Liver (tissue), 9 donors: ENCODE results near the gene AFM. TPM values are rescaled to one million over a fixed set of nuclear protein-coding genes. Genes with fewer than 3 reads are reported as not detected.

Experiments used
- DNase-seq: peaks from one replicate; pipeline ENCODE4 v3.0.0-alpha.2; 2017; ENCODE audit warnings: low spot score
- H3K27ac ChIP-seq, 2 donors: one replicate each; pipeline ENCODE4 v1.7.0; 2013; ENCODE audit warnings: inconsistent platforms in 2 of 2, low read length in 2 of 2, control low read depth in 1 of 2, low read depth in 1 of 2, mild to moderate bottlenecking in 1 of 2
- H3K27me3 ChIP-seq, 4 donors: one replicate each; pipeline versions ENCODE4 v1.6.1 to v1.7.0; 2013; ENCODE audit warnings: low read length in 3 of 4, inconsistent platforms in 1 of 4, mild to moderate bottlenecking in 1 of 4, moderate library complexity in 1 of 4; ENCODE audit not compliant: control insufficient read depth in 4 of 4, insufficient read depth in 4 of 4
- H3K36me3 ChIP-seq, 4 donors: one replicate each; pipeline versions ENCODE4 v1.6.1 to v1.7.0; 2013; ENCODE audit warnings: low read length in 3 of 4, mild to moderate bottlenecking in 3 of 4, low read depth in 1 of 4, moderate library complexity in 1 of 4; ENCODE audit not compliant: control insufficient read depth in 4 of 4, insufficient read depth in 3 of 4
- H3K4me1 ChIP-seq, 4 donors: one replicate each; pipeline versions ENCODE4 v1.6.1 to v1.7.0; 2013; ENCODE audit warnings: low read length in 3 of 4, mild to moderate bottlenecking in 3 of 4, moderate library complexity in 1 of 4; ENCODE audit not compliant: control insufficient read depth in 4 of 4, insufficient read depth in 4 of 4
- H3K4me3 ChIP-seq, 3 donors: one replicate each; pipeline versions ENCODE4 v1.6.1 to v1.7.0; 2013; ENCODE audit warnings: low read length in 3 of 3, control low read depth in 1 of 3, low read depth in 1 of 3, mild to moderate bottlenecking in 1 of 3
- H3K9ac ChIP-seq, 2 donors: one replicate each; pipeline ENCODE4 v1.7.0; 2013; ENCODE audit warnings: low read length in 2 of 2, mild to moderate bottlenecking in 2 of 2, moderate library complexity in 2 of 2, control low read depth in 1 of 2, low read depth in 1 of 2
- H3K9me3 ChIP-seq, 4 donors: one replicate each; pipeline versions ENCODE4 v1.6.1 to v1.7.0; 2013; ENCODE audit warnings: low read length in 3 of 4; ENCODE audit not compliant: control insufficient read depth in 4 of 4
- CTCF ChIP-seq: fragments of 150-350 bp; IDR thresholded peaks from 2 replicates; pipeline ENCODE4 v1.5.1; 2017; ENCODE audit warnings: improper control_type of control experiment, low read depth, low read length; ENCODE audit not compliant: missing input control
- EGR1 ChIP-seq, 2 donors: IDR thresholded peaks; 2 replicates each; pipeline ENCODE4 v1.6.1; 2016 to 2018; ENCODE audit warnings: antibody characterized with exemption in 2 of 2, low read depth in 2 of 2
- FOXA1 ChIP-seq: IDR thresholded peaks from 2 replicates; pipeline ENCODE4 v1.6.1; 2016; ENCODE audit warnings: antibody characterized with exemption
- FOXA2 ChIP-seq: IDR thresholded peaks from 2 replicates; pipeline ENCODE4 v1.6.1; 2016; ENCODE audit warnings: antibody characterized with exemption
- GABPA ChIP-seq, 2 donors: IDR thresholded peaks in 1 of 2; conservative IDR thresholded peaks in 1 of 2; 2 replicates each; pipeline ENCODE4 v1.6.1; 2016; ENCODE audit warnings: antibody characterized with exemption in 2 of 2, mild to moderate bottlenecking in 1 of 2, moderate library complexity in 1 of 2
- HNF4A ChIP-seq, 2 donors: conservative IDR thresholded peaks; 2 replicates each; pipeline ENCODE4 v1.6.1; 2016; ENCODE audit warnings: antibody characterized with exemption in 2 of 2, mild to moderate bottlenecking in 2 of 2
- HNF4G ChIP-seq: IDR thresholded peaks from 2 replicates; pipeline ENCODE4 v1.6.1; 2016; ENCODE audit warnings: antibody characterized with exemption
- NR2F2 ChIP-seq: IDR thresholded peaks from 2 replicates; pipeline ENCODE4 v1.6.1; 2016; ENCODE audit warnings: antibody characterized with exemption
- RAD21 ChIP-seq, 2 donors: IDR thresholded peaks; 2 replicates each; pipeline ENCODE4 v1.6.1; 2016; ENCODE audit warnings: antibody characterized with exemption in 2 of 2, mild to moderate bottlenecking in 2 of 2
- SP1 ChIP-seq: IDR thresholded peaks from 2 replicates; pipeline ENCODE4 v1.6.1; 2018; ENCODE audit warnings: antibody characterized with exemption, mild to moderate bottlenecking
- TAF1 ChIP-seq: conservative IDR thresholded peaks from 2 replicates; pipeline ENCODE4 v1.6.1; 2016; ENCODE audit warnings: antibody characterized with exemption, mild to moderate bottlenecking
- YY1 ChIP-seq: IDR thresholded peaks from 2 replicates; pipeline ENCODE4 v1.6.1; 2016; ENCODE audit warnings: antibody characterized with exemption, mild to moderate bottlenecking
- WGBS: extraction: QIAGEN DNeasy Blood & Tissue Kit; methylation state at CpG from one replicate; pipeline ENCODE4 v1.1.7; 2013; 5-methylcytosine and 5-hydroxymethylcytosine counted together
- polyA plus RNA-seq, 2 donors: library from polyadenylated mRNA; stranded (reverse) in 1 of 2; unstranded in 1 of 2; fragments of 200-250 nt in 1 of 2; fragments of >200 nt in 1 of 2; fragmentation: Nextera tagmentation in 1 of 2; extraction: Ambion mirVana in 1 of 2; gene quantifications; one replicate each; pipeline versions ENCODE4 v1.2.1 to v1.2.3, GENCODE V29; 2013 to 2015
- total RNA-seq, 2 donors: library from RNA; depleted of rRNA; stranded (reverse); fragments of >200 nt; gene quantifications; one replicate each; pipeline ENCODE4 v1.2.3, GENCODE V29; 2014
- TF ChIP-seq, protein P1 (sequence below): IDR thresholded peaks from 2 replicates; pipeline ENCODE4 v1.6.1; 2016; ENCODE audit warnings: antibody characterized with exemption
- TF ChIP-seq, protein P2 (sequence below): IDR thresholded peaks from 2 replicates; pipeline ENCODE4 v1.6.1; 2016; ENCODE audit warnings: antibody characterized with exemption
- TF ChIP-seq, protein P3 (sequence below): IDR thresholded peaks from 2 replicates; pipeline ENCODE4 v1.6.1; 2016; ENCODE audit warnings: antibody characterized with exemption, mild to moderate bottlenecking
- TF ChIP-seq, protein P4 (sequence below): IDR thresholded peaks from 2 replicates; pipeline ENCODE4 v1.6.1; 2016; ENCODE audit warnings: antibody characterized with exemption
- donor health status: healthy.
- donor health status: healthy.
- donor health status: healthy.
- donor health status: healthy.
- donor health status: healthy.

The AFM gene
- total and polyA plus RNA-seq, 4 donors, result 40.1 to 274 (median 164) TPM

DNA sequence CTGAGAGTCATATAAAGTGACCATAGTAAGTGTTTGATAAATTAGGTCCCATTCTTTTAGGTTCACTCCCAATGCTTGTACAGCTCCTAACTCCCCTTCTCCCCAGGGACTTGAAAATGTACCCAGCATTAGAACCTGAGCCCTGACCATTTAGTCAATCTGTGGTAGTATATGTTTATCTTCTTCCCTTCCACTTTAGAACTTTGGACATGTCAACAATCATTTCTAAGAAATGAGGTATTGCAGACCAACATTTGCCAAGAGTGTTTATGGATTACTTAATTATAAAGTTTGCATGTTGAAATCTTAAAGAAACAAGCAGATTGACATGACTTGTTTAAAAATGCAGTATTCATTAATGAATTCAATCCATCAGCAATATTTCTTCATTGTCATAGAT is 26.0 kb downstream of the AFM start (continued):
- TF ChIP-seq, protein P1, sequence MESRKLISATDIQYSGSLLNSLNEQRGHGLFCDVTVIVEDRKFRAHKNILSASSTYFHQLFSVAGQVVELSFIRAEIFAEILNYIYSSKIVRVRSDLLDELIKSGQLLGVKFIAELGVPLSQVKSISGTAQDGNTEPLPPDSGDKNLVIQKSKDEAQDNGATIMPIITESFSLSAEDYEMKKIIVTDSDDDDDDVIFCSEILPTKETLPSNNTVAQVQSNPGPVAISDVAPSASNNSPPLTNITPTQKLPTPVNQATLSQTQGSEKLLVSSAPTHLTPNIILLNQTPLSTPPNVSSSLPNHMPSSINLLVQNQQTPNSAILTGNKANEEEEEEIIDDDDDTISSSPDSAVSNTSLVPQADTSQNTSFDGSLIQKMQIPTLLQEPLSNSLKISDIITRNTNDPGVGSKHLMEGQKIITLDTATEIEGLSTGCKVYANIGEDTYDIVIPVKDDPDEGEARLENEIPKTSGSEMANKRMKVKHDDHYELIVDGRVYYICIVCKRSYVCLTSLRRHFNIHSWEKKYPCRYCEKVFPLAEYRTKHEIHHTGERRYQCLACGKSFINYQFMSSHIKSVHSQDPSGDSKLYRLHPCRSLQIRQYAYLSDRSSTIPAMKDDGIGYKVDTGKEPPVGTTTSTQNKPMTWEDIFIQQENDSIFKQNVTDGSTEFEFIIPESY, result peak; percentile 75
- TF ChIP-seq NR2F2 (no peak), TAF1 (no peak)

GRCh38 chr4:73508651-73509050 is 27.1 kb downstream of the AFM start:
- TF ChIP-seq SP1 (no peak), CTCF (no peak)
- Histone ChIP-seq H3K4me1 (peaks cover 3 to 45% (median 23%) of the 10 kb centered on the region in 4 donors), H3K9me3 (no peaks in the 10 kb centered on the region), H3K36me3 (peaks cover 2 to 32% (median 5%) of the 10 kb centered on the region in 4 donors), H3K27me3 (no peaks in the 10 kb centered on the region), H3K27ac (peak overlapping the region in 1 of 2 donors; percentile 32), H3K9ac (no peak overlapping the region), H3K4me3 (no peak overlapping the region)
- DNase-seq, result no peak
- WGBS, result 68% methylated on average over 3 of the region's 3 CpGs

DNA sequence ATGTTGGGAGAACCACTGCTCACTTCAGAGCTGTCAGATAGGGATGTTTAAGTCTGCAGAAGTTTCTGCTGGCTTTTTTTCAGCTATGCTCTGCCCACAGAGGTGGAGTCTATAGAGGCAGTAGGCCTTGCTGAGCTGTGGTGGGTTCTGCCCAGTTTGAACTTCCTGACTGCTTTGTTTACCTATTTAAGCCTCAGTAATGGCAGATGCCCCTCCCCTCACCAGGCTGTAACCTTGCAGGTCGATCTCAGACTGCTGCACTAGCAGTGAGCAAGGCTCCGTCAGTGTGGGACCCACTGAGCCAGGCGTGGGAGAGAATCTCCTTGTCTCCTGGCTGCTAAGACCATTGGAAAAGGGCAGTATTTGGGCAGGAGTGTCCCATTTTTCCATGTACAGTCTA is 36.8 kb downstream of the AFM start:
- no peak overlapping the region for H3K27ac ChIP-seq
- H3K27me3 ChIP-seq, result no peaks in the 10 kb centered on the region
- no peaks in the 10 kb centered on the region for H3K9me3 ChIP-seq
- no peak overlapping the region for H3K4me3 ChIP-seq
- WGBS, result 80% methylated on average over 3 of the region's 3 CpGs
- no peak overlapping the region for H3K9ac ChIP-seq
- H3K36me3 ChIP-seq, result peaks cover 3 to 35% (median 18%) of the 10 kb centered on the region in 4 donors
- no peak for TF ChIP-seq YY1
- TF ChIP-seq, protein P1, result no peak
- TF ChIP-seq, protein P2, sequence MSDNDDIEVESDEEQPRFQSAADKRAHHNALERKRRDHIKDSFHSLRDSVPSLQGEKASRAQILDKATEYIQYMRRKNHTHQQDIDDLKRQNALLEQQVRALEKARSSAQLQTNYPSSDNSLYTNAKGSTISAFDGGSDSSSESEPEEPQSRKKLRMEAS, result no peak
- no peak for TF ChIP-seq FOXA1
- no peak for TF ChIP-seq HNF4G
- no peak for TF ChIP-seq FOXA2
- no peak for TF ChIP-seq TAF1
- TF ChIP-seq, protein P3, sequence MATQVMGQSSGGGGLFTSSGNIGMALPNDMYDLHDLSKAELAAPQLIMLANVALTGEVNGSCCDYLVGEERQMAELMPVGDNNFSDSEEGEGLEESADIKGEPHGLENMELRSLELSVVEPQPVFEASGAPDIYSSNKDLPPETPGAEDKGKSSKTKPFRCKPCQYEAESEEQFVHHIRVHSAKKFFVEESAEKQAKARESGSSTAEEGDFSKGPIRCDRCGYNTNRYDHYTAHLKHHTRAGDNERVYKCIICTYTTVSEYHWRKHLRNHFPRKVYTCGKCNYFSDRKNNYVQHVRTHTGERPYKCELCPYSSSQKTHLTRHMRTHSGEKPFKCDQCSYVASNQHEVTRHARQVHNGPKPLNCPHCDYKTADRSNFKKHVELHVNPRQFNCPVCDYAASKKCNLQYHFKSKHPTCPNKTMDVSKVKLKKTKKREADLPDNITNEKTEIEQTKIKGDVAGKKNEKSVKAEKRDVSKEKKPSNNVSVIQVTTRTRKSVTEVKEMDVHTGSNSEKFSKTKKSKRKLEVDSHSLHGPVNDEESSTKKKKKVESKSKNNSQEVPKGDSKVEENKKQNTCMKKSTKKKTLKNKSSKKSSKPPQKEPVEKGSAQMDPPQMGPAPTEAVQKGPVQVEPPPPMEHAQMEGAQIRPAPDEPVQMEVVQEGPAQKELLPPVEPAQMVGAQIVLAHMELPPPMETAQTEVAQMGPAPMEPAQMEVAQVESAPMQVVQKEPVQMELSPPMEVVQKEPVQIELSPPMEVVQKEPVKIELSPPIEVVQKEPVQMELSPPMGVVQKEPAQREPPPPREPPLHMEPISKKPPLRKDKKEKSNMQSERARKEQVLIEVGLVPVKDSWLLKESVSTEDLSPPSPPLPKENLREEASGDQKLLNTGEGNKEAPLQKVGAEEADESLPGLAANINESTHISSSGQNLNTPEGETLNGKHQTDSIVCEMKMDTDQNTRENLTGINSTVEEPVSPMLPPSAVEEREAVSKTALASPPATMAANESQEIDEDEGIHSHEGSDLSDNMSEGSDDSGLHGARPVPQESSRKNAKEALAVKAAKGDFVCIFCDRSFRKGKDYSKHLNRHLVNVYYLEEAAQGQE, result no peak
- no peak for TF ChIP-seq NR2F2
- no peak for TF ChIP-seq EGR1 (IDR thresholded peaks at IDR 0.05; ENCODE audit: low read depth in 2 of 2)
- TF ChIP-seq HNF4A (conservative IDR thresholded peaks at IDR 0.05), result no peak
- TF ChIP-seq SP1, result no peak
- TF ChIP-seq GABPA (IDR thresholded peaks at IDR 0.05 in 1 of 2, conservative IDR thresholded peaks at IDR 0.05 in 1 of 2), result no peak
- TF ChIP-seq RAD21 (IDR thresholded peaks at IDR 0.05), result no peak
- TF ChIP-seq CTCF, result no peak
- TF ChIP-seq, protein P4, sequence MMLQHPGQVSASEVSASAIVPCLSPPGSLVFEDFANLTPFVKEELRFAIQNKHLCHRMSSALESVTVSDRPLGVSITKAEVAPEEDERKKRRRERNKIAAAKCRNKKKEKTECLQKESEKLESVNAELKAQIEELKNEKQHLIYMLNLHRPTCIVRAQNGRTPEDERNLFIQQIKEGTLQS, result no peak
- H3K4me1 ChIP-seq, result no peaks in the 10 kb centered on the region
- no peak for DNase-seq
